Measurements from ENCODE around the gene TUBA3E.
"Not testable (repeated sequence)": the region's sequence is repeated elsewhere in the genome, so short reads cannot be mapped to it uniquely, and the experiment has no call there.

DNA sequence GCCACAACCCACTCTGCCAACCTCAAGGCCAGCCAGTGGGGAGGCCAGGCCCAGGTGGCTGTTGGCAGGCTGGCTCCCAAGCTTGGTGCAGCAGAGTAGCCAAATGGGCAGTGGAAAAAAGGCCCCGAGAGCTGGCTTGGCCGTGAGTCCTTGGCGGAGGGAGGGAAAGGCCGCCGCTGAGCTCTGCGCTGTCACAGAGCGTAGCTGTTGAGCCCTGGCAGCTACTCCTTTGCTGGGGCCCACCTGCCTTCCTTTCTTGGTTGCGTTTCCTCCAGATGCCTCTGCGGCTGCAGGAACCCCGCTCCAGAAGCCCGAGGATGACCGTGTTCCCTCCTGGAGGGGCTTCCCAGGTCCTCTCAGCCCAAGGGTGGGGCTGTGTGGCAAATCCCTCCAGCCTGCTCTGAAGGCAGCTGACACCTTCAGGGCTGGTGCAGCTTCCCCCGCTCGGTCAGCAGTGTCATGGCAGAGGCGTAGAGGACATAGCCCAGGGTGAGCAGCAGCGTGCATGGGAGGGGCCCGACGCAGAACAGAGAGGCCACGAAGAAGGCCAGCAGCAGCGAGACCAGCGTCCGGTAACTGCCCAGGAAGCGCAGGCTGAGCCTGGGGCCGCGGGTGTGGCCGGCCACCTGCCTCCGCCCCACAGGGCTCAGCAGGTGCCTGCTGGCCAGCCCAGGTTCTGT, 46.0 kb downstream of the TUBA3E start:
- TF ChIP-seq, protein P1, sequence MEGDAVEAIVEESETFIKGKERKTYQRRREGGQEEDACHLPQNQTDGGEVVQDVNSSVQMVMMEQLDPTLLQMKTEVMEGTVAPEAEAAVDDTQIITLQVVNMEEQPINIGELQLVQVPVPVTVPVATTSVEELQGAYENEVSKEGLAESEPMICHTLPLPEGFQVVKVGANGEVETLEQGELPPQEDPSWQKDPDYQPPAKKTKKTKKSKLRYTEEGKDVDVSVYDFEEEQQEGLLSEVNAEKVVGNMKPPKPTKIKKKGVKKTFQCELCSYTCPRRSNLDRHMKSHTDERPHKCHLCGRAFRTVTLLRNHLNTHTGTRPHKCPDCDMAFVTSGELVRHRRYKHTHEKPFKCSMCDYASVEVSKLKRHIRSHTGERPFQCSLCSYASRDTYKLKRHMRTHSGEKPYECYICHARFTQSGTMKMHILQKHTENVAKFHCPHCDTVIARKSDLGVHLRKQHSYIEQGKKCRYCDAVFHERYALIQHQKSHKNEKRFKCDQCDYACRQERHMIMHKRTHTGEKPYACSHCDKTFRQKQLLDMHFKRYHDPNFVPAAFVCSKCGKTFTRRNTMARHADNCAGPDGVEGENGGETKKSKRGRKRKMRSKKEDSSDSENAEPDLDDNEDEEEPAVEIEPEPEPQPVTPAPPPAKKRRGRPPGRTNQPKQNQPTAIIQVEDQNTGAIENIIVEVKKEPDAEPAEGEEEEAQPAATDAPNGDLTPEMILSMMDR (conservative IDR thresholded peaks at IDR 0.05; ENCODE audit: low read length): not testable (repeated sequence)
- TF ChIP-seq EZH2phosphoT487 (IDR thresholded peaks at IDR 0.05; ENCODE audit: borderline replicate concordance, low read depth, low read length): not testable (repeated sequence)

Data from OCI-LY7 (cell line).